Measurements from ENCODE around the gene CEP128. TPM values are rescaled to one million over a fixed set of nuclear protein-coding genes. Genes with fewer than 3 reads are reported as not detected.

Gene CEP128
- total RNA-seq, 1 donor: 5.4 TPM

GRCh38 chr14:80637756-80638619 is 303.6 kb downstream of the CEP128 start:
- Histone ChIP-seq H3K27me3 (ENCODE audit: insufficient read depth, low read length) (no peaks in the 10 kb centered on the region), H3K79me2 (ENCODE audit: insufficient read depth, low read length) (no peaks in the 10 kb centered on the region), H2AFZ (ENCODE audit: low read length) (peak overlapping the region; percentile 51), H3K4me3 (ENCODE audit: insufficient read depth, low read length) (no peak overlapping the region), H3K27ac (ENCODE audit: low read depth, low read length) (peak overlapping the region; percentile 45), H3K9me3 (ENCODE audit: low read depth, low read length) (no peaks in the 10 kb centered on the region), H3K4me2 (ENCODE audit: insufficient read depth, low read length) (no peak overlapping the region), H4K20me1 (ENCODE audit: insufficient read depth, low read length) (no peaks in the 10 kb centered on the region), H3K4me1 (ENCODE audit: insufficient read depth, low read length) (peaks cover 17% of the 10 kb centered on the region), H3K36me3 (ENCODE audit: insufficient read depth, low read length) (no peaks in the 10 kb centered on the region)
- TF ChIP-seq CTCF (IDR thresholded peaks at IDR 0.05; ENCODE audit: extremely low read depth, low read depth, low read length): no peak
- no peak for DNase-seq (ENCODE audit: insufficient read length, low spot score, missing footprints)

GRCh38 chr14:80636071-80636470 is 305.5 kb downstream of the CEP128 start:
- no peak for TF ChIP-seq CTCF (IDR thresholded peaks at IDR 0.05; ENCODE audit: extremely low read depth, low read depth, low read length)
- Histone ChIP-seq H3K79me2 (ENCODE audit: insufficient read depth, low read length) (no peaks in the 10 kb centered on the region), H3K4me2 (ENCODE audit: insufficient read depth, low read length) (no peak overlapping the region), H3K27ac (ENCODE audit: low read depth, low read length) (no peak overlapping the region), H2AFZ (ENCODE audit: low read length) (no peak overlapping the region), H3K4me1 (ENCODE audit: insufficient read depth, low read length) (peaks cover 17% of the 10 kb centered on the region), H3K9me3 (ENCODE audit: low read depth, low read length) (no peaks in the 10 kb centered on the region), H4K20me1 (ENCODE audit: insufficient read depth, low read length) (no peaks in the 10 kb centered on the region), H3K27me3 (ENCODE audit: insufficient read depth, low read length) (no peaks in the 10 kb centered on the region), H3K4me3 (ENCODE audit: insufficient read depth, low read length) (no peak overlapping the region), H3K36me3 (ENCODE audit: insufficient read depth, low read length) (no peaks in the 10 kb centered on the region)
- no peak for DNase-seq (ENCODE audit: insufficient read length, low spot score, missing footprints)

GRCh38 chr14:80634106-80634758 is 307.3 kb downstream of the CEP128 start:
- Histone ChIP-seq H3K4me1 (ENCODE audit: insufficient read depth, low read length) (peaks cover 17% of the 10 kb centered on the region), H3K27me3 (ENCODE audit: insufficient read depth, low read length) (no peaks in the 10 kb centered on the region), H2AFZ (ENCODE audit: low read length) (no peak overlapping the region), H3K4me2 (ENCODE audit: insufficient read depth, low read length) (no peak overlapping the region), H3K4me3 (ENCODE audit: insufficient read depth, low read length) (no peak overlapping the region), H3K36me3 (ENCODE audit: insufficient read depth, low read length) (no peaks in the 10 kb centered on the region), H3K27ac (ENCODE audit: low read depth, low read length) (no peak overlapping the region), H3K9me3 (ENCODE audit: low read depth, low read length) (no peaks in the 10 kb centered on the region), H4K20me1 (ENCODE audit: insufficient read depth, low read length) (no peaks in the 10 kb centered on the region), H3K79me2 (ENCODE audit: insufficient read depth, low read length) (no peaks in the 10 kb centered on the region)
- DNase-seq (ENCODE audit: insufficient read length, low spot score, missing footprints): no peak
- no peak for TF ChIP-seq CTCF (IDR thresholded peaks at IDR 0.05; ENCODE audit: extremely low read depth, low read depth, low read length)

GRCh38 chr14:80629606-80630005 is 311.9 kb downstream of the CEP128 start:
- no peaks in the 10 kb centered on the region for H3K79me2 ChIP-seq (ENCODE audit: insufficient read depth, low read length)
- no peaks in the 10 kb centered on the region for H3K4me1 ChIP-seq (ENCODE audit: insufficient read depth, low read length)
- H3K9me3 ChIP-seq (ENCODE audit: low read depth, low read length): no peaks in the 10 kb centered on the region
- DNase-seq (ENCODE audit: insufficient read length, low spot score, missing footprints): no peak
- H3K4me2 ChIP-seq (ENCODE audit: insufficient read depth, low read length): no peak overlapping the region
- no peak overlapping the region for H2AFZ ChIP-seq (ENCODE audit: low read length)
- H4K20me1 ChIP-seq (ENCODE audit: insufficient read depth, low read length): no peaks in the 10 kb centered on the region
- no peak for TF ChIP-seq CTCF (IDR thresholded peaks at IDR 0.05; ENCODE audit: extremely low read depth, low read depth, low read length)
- no peak overlapping the region for H3K27ac ChIP-seq (ENCODE audit: low read depth, low read length)
- no peaks in the 10 kb centered on the region for H3K36me3 ChIP-seq (ENCODE audit: insufficient read depth, low read length)
- no peak overlapping the region for H3K4me3 ChIP-seq (ENCODE audit: insufficient read depth, low read length)
- no peaks in the 10 kb centered on the region for H3K27me3 ChIP-seq (ENCODE audit: insufficient read depth, low read length)
